GM21381 (cell line): ENCODE data around the gene SEMA4C.
"Not testable (repeated sequence)": the region's sequence is repeated elsewhere in the genome, so short reads cannot be mapped to it uniquely, and the experiment has no call there.

Experiments
- ATAC-seq: cut with Tn5 transposase; IDR thresholded peaks from one replicate; pipeline ENCODE4 v1.9.1; 2021; ENCODE audit warnings: mild to moderate bottlenecking, moderate library complexity; ENCODE audit not compliant: unreplicated experiment

SEMA4C gene

DNA sequence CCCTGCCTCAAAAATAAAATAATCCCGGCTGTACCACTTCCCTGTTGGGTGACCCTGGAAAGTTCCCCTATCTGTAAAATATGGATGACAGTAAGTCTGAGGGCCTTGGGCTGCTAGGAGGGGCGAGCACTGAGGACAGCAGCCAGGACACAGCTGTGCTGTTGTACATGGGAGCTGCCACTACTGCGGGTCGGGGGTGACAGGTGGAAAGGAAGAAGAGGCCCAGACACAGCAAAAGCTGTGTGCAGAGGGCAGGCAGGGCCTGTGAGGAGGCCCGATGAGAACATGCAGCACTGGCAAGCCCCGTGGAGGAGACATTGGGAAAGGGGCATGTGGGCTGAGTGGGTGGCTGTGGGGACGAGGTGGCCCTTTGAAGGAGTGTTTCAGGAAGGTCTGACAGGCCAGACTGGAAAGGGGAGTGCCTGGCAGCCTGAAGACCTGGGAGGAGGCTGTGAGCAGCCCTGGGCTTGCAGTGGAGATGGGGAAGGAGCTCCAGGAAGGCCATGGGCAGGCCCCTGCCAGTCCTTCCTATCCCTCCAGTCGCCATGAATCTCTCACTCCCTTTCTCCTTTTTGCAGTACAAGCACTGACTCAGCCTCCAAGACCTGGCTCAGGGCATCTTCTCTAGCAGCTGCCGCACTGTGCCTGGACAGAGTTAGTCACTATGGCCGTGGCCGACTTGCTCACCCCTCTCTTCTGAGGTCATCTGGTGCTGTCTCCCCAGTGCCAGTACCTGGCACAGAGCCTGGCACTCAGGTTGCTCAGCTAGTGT, 28.9 kb upstream of the SEMA4C start:
- ATAC-seq: no peak

DNA sequence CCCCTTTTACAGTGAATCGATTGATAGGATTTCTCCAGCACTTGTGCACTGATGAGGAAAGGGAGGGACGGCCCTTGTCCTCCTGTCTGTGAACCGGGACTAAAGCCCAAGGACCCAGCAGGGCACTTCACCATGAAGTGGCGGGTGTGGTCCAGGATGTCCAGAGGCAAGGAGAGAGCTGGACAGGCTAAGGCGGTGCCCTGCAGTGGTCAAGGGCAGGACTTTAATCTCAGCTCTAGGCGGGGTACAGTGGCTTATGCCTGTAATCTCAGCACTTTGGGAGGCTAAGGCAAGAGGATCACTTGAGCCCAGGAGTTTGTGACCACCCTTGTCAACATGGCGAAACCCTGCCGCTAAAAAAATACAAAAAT, 28.2 kb upstream of the SEMA4C start:
- ATAC-seq: no peak

DNA sequence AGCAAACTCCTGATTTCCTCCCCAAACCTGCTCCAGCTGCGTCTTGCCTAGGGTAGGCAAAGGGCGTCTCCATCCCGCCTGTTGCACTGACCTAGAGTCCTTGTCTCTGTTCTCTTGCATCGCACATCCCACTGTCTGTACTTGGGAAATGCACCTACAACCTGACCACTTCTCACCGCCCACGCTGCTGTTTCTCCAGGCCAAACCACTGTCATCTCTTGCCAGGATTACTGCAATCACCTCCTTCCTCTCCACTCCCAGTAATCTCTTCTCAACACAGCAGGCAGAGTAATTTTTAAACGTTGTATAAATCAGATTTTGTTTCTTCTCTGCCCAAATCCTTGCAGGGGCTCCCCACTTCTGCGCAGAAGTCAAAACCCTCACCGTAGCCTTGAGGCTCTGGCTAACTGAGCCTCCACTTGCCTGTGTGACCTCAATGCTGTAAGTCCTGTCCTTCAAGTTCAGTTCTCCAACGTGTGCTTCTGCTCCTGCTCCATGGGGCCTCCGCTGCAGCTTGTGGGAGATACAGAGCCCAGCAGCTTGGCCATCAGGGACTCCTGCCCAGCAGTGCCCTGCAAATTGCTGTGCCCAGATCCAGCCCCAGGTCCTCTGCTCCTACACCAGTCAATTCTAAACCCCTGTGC, 27.7 kb upstream of the SEMA4C start:
- ATAC-seq: no peak

DNA sequence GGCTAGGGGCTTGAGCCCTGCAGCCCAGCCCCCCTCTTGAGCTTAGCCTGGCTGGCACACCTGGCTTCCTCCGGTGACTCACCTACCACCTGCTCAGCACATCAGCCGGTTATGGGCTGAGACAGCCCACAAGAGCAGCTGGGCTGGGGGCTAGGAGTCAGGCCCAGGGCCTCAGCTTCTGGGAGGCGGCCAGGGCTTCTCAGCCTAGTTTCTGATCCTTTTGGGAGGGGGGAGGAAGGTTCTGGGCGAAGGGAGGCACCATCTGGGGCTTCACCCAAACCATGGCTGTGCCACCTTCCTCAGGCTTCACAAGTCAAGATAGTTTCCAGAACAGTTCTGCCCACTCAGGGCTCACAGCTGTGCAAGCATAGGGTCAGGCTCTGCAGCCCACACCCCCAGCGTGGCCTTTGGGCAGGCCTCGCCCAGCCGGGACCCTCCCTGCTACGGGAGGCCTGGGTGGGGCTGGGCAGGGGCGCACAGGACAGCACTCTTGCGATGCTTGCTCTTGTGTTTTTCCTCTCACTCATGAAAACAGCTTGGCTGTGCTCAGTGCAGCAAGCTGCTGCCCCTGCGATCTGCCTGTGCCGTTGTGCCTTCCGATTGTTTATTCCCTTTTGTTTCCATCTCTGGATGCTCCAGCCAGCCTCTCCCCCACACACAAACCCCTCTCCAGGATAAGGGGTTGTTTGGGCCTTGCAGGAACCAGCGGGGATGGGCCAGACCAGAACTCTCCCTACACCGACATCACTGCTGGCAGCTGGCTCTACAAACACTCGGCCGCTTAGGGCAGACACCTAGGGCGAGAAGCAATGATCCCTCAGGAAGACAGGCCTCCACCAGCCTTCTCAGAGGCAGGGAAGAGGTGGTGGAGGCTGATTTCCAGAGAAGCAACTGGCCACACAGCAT, 26.1 kb upstream of the SEMA4C start:
- ATAC-seq: no peak

DNA sequence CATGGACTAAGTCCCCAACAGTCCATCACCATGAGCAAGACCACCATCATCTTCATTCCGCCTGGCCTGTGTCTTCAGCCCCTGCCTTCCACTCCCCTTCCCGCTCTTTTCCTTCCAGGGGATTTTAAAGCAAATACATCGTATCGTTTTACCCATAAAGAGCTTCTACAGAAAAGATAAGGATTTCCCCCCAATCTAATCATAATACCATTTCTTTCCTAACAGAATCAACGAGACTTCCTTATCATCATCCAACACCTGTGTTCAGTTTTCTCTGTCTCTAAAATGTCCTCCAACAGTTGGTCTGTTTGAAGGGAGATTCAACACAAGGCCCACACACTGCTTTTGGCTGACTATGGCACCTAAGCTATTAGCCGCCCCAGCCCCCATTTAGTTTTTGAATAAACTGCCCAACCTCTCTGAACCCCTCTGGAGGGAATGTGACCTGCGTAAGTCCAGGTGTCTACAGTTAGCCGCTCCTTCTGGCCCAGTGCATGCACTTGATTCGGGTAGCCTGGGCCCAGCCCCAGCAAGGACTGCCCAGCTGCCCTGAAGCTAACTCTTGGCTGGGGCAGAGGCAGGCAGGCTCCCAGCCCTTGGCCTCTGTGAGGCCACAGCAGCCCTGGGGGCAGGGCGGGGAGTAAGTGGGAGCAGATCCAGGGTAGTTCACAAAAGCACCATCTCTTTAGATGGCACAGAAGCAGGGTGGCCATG, 25.3 kb upstream of the SEMA4C start:
- no peak for ATAC-seq

DNA sequence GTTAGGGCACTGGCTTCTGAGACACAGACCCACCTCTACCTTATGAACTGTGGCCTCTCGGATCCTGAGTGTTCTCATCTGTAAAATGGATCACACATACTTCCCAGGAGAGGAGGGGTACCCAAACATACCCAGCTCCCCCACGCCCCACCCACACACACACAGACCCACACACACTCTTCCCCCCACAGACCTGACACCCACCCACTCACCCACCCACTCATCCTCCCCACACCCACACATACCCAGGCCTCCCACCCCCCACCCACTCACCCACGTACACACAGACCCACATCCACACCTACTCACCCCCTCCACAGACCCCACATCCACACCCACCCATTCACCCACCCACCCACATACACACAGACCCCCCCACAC, 24.3 kb upstream of the SEMA4C start:
- no peak for ATAC-seq

DNA sequence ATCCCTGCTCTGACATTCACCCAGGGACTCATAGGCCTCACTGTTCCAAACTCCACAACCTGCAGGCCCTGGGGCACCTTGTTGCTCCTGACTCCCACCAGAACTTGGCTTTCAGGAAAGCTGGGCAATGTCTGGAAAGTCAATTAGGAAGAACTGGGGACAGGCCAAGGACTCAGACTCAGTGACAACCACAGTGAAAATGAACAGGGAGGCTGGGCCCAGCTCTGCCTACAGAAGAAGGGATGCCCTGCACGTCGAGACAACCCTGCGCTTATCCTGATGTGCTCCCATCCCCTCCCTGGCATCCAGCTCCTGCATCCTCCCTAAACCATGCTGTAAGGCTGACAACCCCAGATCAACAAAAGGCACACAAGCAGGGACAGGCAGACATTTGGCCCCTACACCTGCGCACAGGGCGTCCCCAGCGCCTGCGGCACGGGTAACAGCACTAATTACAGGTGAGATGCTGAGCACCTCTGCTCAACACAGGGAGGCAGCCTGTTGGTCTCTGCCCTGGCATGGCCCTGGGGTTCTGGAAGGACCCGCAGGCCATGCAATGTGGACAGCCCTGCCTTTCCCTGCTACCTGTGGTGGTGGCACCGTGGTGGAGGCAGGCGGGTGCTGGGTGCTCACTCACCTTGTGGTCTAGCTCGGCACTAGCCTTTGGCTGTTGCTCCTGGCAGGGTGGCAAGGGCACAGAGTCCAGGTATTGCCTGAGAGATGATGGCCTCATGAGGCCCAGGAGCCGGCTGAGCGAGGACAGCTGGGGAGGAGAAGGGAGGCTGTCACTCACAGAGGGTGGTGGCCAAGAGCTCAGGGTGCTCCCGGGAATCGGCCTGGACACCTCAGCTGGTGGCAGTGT, 23.6 kb upstream of the SEMA4C start:
- ATAC-seq: no peak

DNA sequence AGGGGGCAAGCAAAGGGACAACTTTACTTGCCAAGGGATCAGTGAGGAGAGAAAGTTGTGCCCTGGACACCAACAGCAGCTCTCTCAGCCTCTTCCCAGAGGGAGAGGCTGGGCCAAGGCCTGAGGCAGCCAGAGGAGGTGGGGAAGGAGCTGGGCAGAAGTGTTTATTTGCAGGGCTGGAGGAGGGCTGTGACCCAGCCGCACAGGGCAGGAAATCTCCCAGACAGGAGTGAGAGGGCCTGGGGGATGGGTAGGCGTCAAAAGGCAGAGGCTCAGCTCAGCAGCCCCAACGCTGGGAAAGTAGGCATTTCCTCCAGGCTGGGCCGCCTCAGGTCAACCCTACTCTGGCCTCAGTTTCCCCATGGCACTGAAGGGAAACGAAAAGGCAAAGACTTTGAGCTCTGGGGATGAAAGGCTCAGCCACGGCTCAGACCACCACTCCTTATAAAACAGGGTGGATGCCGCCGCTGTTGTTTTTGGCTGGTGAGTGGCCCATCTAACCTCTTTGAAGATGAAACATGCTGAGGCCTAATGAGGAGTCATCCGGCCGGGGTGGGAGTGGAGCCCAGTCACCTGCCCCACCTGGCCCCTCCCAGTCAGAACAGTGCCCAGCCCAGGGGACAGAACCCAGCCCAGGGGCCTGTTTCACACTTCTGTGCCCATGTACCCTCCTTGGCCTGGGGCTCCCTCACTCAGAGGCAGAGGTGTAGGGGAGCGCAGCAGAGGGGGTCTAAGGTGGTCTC, 21.9 kb upstream of the SEMA4C start:
- ATAC-seq: no peak

DNA sequence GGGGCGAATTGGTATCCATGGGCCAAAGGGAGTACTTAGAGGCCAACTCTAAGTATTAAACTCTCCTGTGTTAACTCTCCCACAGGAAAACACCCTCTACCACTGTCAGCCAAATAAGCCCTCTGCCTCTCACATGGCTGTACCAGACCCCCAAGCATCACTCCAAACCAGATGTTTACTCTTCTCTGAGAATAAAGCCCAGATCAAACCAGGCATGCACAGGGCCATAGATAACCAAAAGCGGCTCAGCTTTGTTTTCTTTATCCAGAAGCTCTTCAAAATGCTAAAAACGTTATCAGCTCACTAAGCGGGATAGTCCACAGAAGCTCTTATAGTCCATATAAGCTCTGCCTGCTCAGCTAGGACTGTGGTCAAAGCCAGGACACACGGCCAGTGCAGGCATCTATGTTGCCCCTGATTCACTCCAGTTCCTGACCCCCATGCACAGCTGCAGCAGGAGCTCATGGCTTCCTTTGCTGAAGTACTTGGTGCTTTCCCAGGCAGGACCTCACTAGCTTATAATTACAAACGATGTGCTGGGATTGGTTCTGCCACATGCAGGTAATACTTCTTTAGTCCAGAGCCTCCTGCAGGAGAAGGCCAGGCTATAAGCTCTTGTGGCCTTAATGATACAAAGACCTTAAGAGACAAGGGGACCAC, 21.0 kb upstream of the SEMA4C start:
- no peak for ATAC-seq

DNA sequence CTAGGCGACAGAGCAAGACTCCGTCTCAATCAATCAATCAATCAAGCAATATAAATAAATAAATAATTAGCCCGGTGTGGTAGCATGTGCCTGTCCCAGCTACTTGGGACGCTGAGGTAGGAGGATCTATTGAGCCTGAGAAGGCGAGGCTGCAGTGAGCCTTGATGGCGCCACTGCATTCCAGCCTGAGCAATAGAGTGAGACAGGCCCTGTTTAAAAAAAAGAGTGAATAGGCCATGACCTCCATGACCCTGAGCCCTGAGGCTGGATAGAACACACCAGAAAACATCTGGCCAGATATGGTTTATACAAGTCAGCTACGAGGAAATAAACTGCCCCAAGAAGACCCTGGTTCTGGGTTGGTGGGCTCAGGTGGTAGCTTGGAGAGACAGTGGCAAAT, 20.4 kb upstream of the SEMA4C start:
- no peak for ATAC-seq

DNA sequence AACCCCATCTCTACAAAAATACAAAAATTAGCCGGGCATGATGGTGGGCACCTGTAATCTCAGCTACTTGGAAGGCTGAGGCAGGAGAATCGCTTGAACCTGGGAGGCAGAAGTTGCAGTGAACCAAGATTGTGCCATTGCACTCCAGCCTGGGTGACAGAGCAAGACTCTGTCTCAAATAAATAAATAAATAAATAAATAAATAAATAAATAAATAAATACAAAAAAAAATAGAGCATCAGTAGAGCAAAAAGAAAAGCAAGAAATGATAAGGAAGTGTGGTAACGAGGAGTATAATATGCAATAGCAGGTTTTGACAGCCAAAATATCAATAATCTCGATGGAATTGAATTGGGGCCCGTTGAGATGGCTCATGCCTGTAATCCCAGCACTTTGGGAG, 19.6 kb upstream of the SEMA4C start:
- not testable (repeated sequence) for ATAC-seq

DNA sequence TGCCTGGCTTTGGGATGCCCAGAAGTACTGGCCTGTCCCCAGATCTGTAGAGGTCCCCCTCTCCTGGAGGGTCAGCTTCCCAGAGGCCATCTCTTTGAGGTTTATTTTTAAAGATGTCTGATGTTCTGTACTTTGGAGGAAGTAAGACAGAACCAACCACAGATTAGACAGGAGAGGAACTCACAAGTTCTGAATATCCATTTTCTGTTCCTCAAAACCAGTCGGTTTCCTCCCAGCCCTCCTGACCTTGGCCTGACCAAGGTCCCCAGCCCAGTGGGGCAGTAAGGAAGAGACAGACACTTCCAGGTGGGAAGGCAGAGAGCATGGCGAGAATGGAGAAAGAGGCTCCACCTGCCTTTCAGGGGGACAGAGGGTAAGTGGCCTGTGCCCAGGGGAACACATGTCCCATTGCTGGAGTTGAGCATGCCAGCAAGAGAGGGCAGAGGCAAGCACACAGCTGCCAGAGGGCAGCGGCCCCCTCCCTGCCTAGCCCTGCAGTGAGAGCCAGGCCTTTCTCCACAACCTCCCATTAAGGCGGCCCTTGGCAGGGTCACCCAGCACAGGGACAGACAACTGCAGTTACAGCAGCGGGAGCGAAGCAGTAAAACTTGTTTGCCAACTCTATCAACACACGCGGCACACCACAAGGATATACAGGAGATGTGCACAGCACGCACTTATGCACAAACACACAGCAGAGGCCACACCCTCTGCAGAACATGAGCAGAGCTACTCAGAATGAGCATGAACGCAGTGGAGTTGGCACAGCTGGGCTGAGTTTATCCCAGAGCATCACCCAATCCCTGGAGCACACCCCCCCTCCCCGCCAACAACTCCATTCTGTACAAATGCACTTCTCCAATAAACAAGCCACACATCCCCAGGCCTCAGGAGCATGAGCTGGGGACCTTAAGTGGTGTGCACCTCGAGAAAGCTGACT, 18.5 kb upstream of the SEMA4C start:
- no peak for ATAC-seq

DNA sequence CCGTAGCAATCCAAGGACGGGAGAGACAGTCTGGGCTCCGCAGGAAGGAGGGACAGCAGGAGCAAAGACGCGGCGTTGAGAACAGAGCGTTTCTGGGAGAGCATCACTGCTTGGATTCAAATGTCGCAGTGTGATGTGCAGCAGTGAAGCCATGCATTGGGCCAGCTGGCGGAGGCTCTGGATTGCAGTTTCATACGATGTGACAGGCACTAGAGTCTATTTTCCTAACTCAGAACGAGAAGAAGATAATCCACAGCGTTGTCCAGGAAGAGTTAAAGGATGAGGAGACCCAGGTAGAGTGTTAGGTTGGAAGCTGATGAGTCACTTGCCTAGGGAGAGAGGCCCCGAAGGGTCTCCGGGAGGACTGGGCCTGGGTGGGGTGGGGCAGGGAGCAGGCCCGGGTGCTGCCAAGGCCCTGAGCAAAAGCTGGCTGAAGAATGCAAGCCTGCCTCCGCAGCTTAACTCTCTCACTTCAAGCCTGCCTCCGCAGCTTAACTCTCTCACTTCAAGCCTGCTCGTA, 17.7 kb upstream of the SEMA4C start:
- no peak for ATAC-seq

DNA sequence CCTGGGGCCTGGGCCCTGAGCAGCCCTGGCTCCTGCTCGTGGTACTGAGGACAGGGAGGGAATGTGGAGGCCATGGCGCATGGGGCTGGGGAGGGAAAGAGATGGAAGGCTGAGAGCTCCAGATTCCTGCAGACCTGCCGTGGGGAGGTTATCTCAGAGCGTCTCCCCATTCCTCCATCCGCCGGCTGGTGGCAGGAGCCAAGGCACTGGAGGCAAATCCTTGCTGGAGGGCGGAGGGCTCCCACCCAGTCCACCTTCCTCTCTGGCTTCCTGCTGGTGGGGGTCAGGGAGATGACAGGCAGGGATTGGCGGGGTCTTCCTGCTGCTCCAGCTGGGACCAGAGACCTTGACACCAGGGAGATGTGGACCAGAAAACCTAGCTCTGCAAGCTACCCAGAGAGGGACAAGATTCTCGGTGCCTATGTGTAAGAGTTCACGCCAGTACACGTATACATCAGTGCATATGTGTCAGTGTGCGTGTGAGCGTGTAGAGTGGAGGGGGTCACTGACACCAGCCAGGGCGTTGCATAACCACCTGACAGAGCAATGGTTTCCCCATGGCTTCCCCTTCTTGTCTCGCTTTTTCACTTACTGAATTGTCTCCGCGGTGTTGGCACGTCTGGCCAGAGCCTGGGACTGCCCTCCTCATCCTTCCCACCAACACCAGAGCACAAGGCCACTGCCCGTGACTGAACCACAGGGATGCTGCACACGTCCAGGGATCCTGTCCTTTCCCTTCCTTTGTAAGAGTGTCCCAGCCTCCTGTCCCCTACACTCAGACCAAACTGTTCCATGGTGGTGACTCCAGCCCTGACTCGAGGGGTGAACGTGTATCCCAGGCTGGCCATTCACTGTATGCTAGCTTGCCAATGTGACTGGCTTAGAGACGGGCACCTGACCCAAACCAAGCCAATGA, 15.8 kb upstream of the SEMA4C start:
- ATAC-seq: no peak

DNA sequence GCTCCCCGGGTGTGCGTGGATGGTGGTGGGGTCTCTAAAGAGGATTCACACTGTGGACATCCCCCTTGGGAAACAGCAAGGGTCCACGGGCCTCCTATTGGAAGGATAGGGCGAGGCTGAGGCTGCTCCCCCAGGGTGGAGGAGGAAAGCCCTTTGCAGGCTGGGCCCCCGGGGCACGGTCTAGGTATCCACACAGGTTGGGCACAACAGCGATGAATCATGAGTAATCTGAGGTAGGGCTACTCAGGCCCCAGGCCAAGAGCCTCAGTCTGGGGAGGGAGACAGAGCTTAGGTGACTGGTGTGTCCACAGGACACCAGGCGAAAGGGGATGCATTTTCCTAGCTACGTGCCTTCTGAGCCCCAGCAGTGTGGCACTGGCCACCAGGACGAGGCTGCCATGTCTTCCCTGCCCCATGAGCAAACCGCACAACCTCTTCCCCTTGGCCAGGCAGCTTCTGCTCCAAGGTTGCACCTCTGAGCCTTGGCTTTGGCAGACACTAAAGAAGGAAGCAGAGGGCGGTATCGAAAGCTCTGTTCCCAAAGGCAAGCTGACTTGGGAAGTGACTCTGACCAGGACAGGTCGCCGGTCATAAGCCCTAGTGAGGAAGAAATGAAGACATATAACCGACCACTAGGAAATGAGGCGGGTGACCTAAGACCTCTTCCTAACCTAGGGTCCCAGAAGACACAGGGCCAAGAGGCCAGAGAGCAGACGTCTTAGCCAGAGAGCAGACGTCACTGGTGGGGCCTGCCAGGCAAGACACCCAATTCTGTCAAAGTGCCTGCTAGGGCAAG, 14.6 kb upstream of the SEMA4C start:
- no peak for ATAC-seq

DNA sequence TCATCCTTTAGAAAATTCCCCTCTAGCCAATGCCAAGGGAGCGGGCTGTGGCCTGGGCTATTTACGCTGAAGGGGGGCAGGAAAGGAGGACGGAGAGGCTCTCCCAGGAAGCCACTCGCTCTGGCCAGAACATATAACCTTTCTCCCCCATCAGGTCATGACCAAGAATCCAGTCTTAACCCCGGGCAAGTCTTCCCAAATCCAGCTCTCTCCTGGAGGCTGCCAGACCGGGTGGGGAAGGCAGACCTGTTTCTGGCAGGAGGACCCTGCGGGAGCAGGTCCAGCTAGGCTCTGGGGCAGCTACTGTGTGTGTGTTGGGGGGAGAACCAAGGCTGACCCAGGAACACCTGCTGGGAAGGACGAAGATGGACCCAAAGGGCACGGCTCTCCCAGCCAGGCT, 13.4 kb upstream of the SEMA4C start:
- no peak for ATAC-seq
